Muscle of arm (tissue), 12 donors: ENCODE results near the gene TBC1D9. TPM values are rescaled to one million over a fixed set of nuclear protein-coding genes. Genes with fewer than 3 reads are reported as not detected.

Experiments
- DNase-seq: peaks from one replicate; pipeline ENCODE4 v3.0.0-alpha.2; 2013
- polyA plus RNA-seq, 12 donors: library from polyadenylated mRNA; unstranded; fragments of 120-200 nt; gene quantifications; one replicate each; pipeline ENCODE4 v1.2.1, GENCODE V29; 2013; ENCODE audit not compliant: insufficient read length in 12 of 12

TBC1D9 gene
- polyA plus RNA-seq, 12 donors, result 14.8 to 27.7 (median 19.3) TPM; not detected in 1

DNA sequence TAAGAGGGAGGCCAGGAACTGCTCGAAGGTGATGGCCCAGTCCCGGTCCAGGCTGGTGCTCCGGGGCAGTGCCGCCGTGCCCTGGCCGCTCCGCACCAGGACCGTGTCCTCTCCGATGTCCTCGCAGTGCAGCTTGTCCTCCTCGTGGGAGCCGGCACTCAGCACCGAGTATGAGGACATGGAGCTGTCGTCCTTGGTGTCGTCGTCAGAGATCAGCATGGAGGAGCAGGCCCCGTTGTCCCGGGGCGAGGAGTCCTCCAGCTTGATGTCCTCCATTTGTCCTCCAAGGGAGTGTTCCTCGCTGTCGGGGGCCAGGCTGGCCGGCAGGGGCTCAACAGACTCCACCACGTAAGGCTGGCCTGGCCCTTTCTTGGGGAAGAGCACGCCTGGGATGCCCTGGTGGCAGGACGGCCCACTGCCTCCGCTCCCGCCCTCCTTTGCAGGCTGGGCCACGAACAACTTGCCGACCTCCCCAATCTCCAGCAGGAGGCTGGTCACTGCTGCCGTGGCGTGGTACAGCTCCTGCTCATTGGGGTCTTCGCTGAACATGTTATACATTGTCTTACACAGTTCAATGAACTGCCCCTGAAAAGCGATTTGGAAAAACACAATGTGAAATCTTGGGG lies 133.7 kb downstream of the TBC1D9 start:
- no peak for DNase-seq

DNA sequence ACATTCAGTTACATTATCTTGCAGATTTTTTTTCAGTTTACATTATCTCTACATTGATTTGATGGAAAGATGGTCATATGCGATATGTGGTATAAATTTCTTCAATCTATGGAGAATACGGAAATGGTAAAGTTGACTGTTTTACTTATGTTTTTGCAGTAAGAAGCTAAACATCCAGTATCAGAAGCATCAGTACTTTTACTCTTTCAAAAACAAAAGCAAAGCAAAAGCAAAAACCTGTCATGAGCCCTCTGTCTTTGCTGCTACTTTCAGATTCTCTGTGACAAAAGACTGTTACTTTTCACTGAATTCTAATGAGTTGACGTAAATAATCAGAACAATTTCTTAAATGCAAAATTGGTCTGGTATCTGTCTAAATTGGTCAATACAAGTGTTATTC lies 135.0 kb downstream of the TBC1D9 start:
- no peak for DNase-seq

DNA sequence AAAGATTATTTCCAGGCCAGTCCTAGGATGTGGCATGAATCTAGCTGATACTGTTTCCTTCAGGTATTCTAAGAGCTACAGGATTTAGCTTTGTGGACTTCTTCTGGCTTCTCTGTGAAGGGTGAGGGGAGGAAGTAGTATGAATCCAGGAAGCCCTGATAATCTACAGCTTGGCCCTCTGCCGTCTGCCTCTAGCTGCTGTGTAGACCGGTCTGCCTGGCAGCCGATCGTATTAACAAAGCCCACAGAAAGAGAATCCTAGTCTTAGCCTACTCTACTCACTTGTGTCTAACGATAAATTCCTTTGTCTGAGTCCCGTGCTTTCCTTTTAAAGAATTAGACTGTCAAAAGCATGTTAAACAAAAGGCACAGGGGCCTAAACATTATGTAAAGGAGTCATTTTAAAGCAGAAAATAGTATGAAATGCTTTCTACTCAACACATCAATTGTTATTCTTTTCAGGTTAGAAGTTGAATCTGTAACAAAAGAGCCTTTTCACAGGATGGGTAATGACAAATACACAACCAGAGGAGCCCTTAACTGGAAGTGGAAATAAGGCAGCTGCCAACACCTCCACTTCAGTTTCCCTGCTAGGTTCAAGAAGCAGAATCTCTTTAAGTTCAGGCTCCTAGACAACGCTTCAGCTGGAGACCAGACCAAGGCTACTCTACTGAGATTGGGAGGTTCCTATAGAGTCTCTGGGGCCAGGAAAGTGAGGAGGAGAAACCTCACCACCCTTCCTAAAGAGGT lies 138.5 kb downstream of the TBC1D9 start:
- DNase-seq, result no peak

DNA sequence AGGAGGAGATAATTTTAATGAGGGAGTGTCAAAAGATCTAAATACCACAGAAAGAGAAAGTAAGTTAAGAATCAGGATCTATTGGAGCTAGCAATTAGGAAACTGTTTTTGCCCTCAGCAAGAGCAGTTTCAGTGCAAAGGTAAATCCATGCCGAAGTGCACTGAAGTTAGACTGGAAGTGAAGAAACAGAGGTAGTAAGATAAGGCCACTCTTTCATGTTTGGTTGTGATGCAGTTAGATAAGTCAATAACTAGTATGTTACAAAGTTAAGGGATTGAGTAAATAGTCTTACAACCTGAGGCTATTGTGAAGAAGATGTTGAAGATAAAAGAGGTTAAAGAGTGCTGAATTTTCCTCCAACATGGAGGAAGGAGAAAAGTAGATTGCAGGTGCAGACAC lies 140.7 kb downstream of the TBC1D9 start:
- DNase-seq, result no peak

DNA sequence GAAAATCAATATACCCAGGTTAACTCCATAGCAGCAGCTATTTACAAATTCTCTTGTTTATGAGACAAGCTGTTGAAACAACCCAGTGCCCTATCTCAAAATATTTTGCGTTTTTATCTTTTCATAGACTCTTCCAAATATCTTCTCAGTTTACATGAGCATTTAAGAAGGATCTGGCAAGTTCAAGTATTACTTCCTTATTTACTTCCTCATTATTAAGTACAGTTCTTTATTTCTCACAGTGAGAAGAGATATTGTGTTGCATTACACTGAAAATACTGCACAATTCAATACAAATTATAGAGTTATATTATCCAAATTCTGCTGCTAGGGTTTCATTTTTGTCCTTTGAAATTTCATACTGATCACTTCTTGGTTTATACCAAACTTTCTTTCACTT lies 143.8 kb downstream of the TBC1D9 start:
- no peak for DNase-seq

DNA sequence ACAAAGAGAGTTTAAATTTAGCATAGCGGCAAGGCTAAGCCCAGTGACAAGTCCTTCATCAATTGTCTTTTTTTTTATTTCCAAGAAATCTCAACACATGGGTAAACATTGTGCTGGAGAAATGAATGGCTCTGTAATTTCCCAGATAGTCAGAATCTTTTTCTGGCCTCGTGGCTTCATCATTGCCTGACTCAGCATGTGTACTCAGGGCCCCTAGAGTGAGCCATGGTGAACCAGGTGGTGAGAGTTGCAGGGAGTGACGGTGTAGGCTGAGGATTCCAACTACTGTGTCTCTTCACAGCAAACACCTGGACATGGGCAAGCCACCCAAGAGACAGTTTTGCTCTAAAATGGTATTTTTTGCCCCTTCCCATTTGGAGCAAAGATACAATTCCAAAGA lies 144.3 kb downstream of the TBC1D9 start:
- DNase-seq, result no peak

DNA sequence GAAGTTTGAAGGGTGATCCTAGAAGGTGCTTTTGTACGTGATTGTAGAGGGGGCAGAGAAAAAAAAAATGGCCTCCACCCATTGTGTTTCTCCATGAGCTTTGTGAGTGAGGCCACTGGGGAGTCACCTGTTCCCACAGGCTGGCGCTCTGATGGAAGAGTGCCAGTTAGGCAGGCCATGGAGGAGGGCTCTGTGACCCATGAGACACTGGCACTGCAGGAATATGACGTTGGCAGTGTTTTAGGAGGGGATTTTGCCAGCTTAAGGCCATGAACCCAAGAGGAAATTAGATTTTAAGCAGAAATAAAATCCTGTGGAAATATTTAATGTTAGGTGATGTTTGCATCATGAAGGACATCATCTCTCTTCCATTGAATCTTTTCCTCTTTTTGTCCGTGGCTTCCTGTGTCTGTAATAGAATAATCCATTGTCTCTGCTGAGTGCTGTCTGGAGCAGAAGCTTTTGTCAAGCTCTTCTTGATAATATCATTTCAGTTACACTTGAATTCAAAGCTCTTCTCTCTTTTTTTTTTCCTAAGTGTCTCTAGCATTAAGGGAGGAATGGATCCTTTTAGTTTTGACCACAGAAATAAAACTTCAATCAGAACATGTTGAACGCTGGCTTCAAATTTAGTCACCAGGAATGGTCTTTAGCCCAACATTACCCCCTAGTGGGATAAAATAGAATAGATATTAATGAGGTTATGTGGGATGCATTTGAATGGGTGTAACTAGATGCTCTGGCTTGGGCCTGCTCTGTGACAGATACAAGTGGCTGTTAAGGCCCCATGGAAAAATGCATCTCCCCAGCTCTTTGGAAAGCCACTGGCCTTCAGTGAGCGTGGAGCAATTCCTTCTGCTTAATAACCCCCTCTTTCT lies 146.4 kb downstream of the TBC1D9 start:
- DNase-seq, result peak; percentile 59

DNA sequence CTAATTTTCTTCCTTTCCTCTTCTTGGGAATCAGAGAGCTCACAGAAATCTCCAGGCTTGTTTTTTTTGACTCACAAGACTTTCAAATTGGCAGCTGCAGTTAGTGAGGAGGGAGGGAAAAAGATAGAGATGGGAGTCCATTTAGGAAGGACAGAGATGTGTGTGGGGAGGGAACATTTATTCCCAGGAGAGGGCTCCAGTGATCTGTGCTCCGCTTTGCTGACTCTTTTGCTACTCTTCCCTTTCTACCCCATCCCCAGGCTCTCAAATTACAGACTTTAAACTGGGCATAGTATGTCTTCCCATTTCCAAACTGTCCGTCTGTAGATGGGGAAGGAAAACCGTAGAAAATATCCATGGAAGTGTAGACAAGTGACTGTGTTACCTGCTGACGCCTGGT lies 148.3 kb downstream of the TBC1D9 start:
- DNase-seq, result no peak

DNA sequence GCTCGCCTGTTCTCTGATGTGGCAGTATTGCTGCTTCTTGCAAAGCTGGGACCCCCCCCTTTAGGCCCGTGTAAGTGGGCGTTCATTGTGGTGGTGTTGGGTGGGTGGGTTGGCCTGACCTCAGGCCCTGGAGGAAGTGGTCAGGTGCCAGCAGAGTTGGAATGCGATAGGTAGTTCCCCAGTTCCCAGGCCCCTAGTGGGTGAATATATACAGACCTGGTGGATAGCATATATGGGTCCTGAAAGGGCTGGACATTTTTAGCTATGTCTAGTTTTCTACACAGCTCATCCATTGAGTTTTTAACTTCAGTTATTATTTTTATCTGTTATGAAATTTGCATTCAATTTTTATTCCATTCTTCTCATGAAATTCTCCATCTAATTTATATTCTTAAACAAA lies 151.6 kb downstream of the TBC1D9 start:
- no peak for DNase-seq

DNA sequence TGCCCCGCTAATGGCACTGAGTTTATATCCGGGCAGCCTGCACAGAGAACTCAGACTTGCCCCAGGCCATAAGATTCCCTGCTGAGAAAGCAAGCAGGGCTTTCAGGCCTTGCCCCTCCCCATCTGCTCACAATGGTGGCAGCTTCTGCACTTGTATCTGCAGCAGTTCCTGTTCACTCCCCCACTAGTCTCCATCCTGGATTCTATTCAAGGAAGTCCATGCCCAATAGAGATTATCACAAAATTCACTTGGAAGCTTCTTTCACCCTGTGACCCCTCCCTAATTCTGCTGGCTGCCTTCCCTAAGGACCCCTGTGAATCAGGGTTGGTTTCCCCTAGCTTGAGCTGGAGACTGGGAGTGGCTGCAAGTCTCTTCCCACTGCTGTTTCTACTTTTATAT lies 152.9 kb downstream of the TBC1D9 start:
- DNase-seq, result no peak

DNA sequence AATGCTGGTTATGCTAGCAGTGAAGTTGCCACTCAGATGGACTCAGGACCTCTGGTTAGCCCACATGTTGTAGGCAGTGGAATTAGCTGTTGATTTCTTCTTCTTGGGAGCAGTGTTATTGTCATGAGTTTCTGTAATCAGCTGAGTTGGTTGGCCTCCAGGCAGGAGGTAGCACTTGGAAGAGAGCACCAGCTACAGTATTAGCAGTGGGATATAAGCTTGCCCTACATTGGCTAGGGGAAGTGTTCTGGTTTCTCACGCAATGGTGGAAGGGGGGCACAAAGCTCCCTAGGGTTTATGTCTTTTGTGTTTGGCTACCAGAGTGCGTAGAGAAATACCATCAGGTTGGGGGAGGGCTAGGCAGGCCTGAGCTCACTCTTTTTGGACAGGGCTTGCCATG lies 153.5 kb downstream of the TBC1D9 start:
- no peak for DNase-seq

DNA sequence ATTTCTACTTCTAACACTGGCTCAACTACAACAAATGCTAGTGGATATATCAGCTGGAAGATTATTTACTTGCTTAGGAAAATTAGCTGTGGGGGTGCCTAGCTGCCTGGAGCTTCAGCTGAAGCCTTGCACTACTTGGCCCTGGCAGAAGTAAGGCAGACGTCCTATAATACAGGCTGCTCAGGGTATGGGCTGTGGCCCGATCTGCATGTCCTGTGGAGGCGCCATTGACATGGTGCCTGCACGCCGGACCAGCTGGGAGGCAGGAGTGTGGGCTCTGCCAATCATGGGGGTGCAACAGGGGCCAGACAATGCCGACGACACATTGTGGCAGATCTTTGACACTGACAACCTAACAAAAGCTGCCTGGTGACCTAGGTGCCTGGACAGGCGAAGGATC lies 155.8 kb downstream of the TBC1D9 start:
- no peak for DNase-seq

DNA sequence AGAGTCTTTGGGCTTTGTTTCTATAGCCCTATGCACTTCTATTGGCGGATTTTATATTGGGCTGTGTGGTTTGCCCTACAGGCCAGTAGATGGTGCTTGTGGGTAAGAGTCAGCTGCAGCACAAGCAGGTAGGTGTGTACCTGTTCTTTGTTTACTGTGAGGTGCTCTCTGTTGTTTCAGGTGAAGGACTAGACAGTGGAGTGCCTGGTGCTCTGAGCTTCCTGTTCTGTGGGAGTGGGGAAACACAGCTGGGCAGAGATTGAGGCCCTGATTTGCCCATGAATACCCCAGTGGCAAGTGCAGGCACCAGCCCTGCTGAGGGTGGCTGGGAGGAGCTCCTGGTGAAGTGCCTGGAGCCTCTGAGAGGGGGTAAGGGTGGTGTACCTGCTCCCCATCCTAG lies 161.1 kb downstream of the TBC1D9 start:
- DNase-seq, result no peak

DNA sequence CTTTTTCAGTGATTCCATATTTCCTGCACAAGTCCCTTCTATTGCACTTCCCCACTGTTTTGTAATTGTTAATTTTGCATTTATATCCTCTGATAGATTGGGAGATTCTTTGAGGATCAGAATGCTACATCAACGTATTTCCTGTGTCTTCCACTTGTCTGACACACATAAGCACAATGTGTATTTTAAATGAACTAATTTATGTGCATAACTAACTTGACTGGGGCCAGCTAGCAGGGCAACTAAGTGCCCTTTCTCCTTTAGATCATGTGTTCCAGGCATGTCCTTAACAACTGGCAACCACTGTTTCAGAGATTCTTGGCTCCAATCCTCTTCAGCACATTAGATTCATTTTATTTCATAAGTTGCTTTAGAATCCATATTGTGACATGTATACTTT lies 171.7 kb downstream of the TBC1D9 start:
- DNase-seq, result no peak

DNA sequence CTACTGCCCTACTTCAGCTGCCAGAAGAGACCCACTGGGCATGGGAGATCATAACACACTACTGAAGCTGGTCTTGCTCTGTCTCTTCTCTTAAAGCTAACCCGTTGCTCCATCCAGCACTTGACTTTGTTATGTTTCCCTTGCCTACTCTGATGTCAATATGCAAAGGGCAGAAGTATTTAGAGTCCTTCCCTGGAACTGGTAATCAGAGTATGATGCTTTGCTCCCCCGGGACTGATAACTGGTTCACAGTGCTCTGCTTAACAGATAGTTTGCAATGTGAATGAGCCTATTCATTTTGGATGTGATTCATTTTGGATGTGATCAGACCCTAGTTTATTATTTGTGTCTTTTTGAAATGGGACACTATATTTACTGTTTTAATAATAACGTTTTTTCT lies 175.1 kb downstream of the TBC1D9 start:
- no peak for DNase-seq

DNA sequence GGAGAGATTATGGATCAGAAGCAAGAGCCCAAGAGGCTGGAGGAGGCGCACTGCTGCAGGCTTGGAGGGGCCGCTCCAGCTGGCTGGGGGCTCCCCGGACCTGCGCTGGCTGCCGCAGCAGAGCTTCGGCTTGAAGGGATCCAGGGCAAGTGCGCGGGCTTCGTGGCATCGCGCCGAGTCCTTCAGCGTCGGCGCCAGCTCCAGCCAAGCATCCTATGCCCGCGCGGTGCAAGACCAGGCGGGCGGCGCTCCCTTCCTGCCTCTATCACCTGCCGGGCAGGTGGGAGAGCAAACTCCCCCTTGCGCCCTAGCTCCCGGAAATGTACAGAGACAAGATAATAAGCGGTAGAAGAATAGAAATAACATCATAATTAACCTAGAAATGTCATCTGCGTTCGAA lies 176.9 kb downstream of the TBC1D9 start:
- DNase-seq, result no peak

DNA sequence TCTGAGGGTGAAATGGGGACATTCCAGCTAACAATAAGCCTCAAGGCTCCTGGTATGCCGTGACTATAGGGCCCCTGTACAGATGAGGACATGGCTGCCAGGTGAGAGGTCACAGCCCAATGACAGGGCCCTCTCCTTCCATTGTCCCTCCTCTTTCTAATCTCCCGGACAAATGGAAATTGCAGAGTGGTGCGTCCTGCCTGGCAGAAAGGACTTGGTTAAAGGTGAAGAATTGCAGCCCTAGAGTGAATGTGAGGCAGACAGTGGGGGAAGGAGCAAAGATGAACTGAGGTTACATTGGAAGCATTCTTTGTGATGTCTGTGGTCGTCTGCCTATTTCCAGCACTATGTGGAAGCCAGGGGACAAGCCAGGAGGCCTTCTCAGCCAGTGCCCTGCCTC lies 180.7 kb downstream of the TBC1D9 start:
- DNase-seq, result no peak

DNA sequence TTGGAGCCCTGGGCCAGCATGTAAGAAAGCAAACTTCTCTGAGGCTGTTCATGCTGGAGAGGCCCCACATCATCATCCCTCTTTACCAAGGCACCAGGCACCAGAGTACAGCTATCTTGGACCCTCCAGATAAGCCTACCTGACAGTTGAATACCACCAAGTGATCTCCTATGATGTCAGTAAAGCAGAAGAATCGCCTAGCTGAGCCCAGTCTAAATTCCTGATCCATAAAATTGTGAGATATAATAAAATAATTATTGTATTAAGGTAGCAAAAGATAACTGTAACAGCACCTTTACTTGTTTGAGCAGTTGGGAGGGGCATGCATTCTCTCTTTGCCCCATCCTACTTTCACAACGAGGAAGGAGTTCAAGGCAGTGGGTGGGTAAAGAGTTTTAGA lies 184.6 kb downstream of the TBC1D9 start:
- DNase-seq, result no peak
